GM23338 (cell line): ENCODE data around the gene DCTN1.

Source experiments
- CREB1 ChIP-seq: fragments of 250-450 bp; sonication (Bioruptor Pico); IDR thresholded peaks from 2 replicates; pipeline ENCODE4 v1.5.0; 2020; ENCODE audit warnings: low read depth, mild to moderate bottlenecking, moderate library complexity
- CTCF ChIP-seq, 2 experiments: fragments of 200-600 bp in 1 of 2; sonication (generic) in 1 of 2; conservative IDR thresholded peaks; 2 replicates each; pipeline versions ENCODE4 v1.5.1 to v1.6.1; 2016 to 2017; ENCODE audit warnings: antibody characterized with exemption in 2 of 2, low read depth in 2 of 2, mild to moderate bottlenecking in 2 of 2, moderate library complexity in 1 of 2
- ETS1 ChIP-seq: IDR thresholded peaks from 2 replicates; pipeline ENCODE4 v1.6.1; 2016; ENCODE audit warnings: antibody characterized with exemption
- EZH2 ChIP-seq: fragments of 200-600 bp; sonication (generic); IDR thresholded peaks from one replicate; pipeline ENCODE4 v1.8.0; 2017; ENCODE audit warnings: antibody characterized with exemption, mild to moderate bottlenecking, low read depth; ENCODE audit not compliant: unreplicated experiment
- EZH2phosphoT487 ChIP-seq: fragments of 200-600 bp; sonication (generic); IDR thresholded peaks from one replicate; pipeline ENCODE4 v1.8.1; 2018; ENCODE audit warnings: antibody characterized with exemption; ENCODE audit not compliant: unreplicated experiment
- JUNB ChIP-seq: IDR thresholded peaks from one replicate; pipeline ENCODE4 v1.6.1; 2016; ENCODE audit warnings: antibody characterized with exemption; ENCODE audit not compliant: unreplicated experiment
- NANOG ChIP-seq: IDR thresholded peaks from 2 replicates; pipeline ENCODE4 v1.6.1; 2016; ENCODE audit warnings: antibody characterized with exemption, borderline replicate concordance
- POLR2AphosphoS5 ChIP-seq: IDR thresholded peaks from 2 replicates; pipeline ENCODE4 v1.6.1; 2016; ENCODE audit warnings: antibody characterized with exemption, low read depth
- STAT1 ChIP-seq: IDR thresholded peaks from one replicate; pipeline ENCODE4 v1.6.1; 2016; ENCODE audit warnings: antibody characterized with exemption; ENCODE audit not compliant: unreplicated experiment
- ZNF114 ChIP-seq: fragments of 250-450 bp; sonication (Bioruptor Pico); IDR thresholded peaks from 2 replicates; pipeline ENCODE4 v1.5.0; 2020; ENCODE audit warnings: mild to moderate bottlenecking, moderate library complexity
- TF ChIP-seq, protein P1 (sequence below): IDR thresholded peaks from one replicate; pipeline ENCODE4 v1.6.1; 2018; ENCODE audit warnings: antibody characterized with exemption; ENCODE audit not compliant: unreplicated experiment

DNA sequence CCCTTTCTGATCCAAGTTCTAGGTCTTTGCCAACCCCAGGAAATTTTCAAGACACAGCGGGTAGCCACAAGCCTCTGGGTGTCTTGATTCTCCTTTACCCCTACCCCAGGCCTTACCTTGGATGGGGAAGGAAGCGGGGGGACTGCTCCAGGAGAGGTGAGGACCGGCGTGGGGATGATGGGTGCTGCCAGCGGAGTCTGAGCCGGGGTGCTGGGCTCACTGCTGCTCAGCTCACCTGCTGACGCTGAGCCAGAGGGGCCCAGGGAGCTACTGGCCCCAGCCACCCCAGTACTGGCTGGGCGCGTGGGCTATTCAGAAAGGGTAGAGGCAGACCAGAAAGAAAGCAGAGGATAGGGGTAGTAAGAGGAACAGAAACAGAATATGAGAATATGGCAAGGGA lies 8.7 kb downstream of the DCTN1 start:
- TF ChIP-seq CTCF (conservative IDR thresholded peaks at IDR 0.05; ENCODE audit: low read depth in 2 of 2) (no peak), ETS1 (no peak), JUNB (no peak), EZH2phosphoT487 (no peak), STAT1 (no peak), EZH2 (no peak), POLR2AphosphoS5 (no peak), ZNF114 (CRISPR knock-in tag) (no peak), NANOG (no peak), CREB1 (CRISPR knock-in tag) (no peak)
- TF ChIP-seq, protein P1, sequence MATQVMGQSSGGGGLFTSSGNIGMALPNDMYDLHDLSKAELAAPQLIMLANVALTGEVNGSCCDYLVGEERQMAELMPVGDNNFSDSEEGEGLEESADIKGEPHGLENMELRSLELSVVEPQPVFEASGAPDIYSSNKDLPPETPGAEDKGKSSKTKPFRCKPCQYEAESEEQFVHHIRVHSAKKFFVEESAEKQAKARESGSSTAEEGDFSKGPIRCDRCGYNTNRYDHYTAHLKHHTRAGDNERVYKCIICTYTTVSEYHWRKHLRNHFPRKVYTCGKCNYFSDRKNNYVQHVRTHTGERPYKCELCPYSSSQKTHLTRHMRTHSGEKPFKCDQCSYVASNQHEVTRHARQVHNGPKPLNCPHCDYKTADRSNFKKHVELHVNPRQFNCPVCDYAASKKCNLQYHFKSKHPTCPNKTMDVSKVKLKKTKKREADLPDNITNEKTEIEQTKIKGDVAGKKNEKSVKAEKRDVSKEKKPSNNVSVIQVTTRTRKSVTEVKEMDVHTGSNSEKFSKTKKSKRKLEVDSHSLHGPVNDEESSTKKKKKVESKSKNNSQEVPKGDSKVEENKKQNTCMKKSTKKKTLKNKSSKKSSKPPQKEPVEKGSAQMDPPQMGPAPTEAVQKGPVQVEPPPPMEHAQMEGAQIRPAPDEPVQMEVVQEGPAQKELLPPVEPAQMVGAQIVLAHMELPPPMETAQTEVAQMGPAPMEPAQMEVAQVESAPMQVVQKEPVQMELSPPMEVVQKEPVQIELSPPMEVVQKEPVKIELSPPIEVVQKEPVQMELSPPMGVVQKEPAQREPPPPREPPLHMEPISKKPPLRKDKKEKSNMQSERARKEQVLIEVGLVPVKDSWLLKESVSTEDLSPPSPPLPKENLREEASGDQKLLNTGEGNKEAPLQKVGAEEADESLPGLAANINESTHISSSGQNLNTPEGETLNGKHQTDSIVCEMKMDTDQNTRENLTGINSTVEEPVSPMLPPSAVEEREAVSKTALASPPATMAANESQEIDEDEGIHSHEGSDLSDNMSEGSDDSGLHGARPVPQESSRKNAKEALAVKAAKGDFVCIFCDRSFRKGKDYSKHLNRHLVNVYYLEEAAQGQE = no peak
